ENCODE results near the gene PARL. TPM values are rescaled to one million over a fixed set of nuclear protein-coding genes. Genes with fewer than 3 reads are reported as not detected.
A peak's percentile ranks its signal among the peaks of the same experiment; 100 is the strongest.

Gene PARL
- total RNA-seq, 4 donors from 2014 or later: 30.5 to 49.5 (median 41.3) TPM

DNA sequence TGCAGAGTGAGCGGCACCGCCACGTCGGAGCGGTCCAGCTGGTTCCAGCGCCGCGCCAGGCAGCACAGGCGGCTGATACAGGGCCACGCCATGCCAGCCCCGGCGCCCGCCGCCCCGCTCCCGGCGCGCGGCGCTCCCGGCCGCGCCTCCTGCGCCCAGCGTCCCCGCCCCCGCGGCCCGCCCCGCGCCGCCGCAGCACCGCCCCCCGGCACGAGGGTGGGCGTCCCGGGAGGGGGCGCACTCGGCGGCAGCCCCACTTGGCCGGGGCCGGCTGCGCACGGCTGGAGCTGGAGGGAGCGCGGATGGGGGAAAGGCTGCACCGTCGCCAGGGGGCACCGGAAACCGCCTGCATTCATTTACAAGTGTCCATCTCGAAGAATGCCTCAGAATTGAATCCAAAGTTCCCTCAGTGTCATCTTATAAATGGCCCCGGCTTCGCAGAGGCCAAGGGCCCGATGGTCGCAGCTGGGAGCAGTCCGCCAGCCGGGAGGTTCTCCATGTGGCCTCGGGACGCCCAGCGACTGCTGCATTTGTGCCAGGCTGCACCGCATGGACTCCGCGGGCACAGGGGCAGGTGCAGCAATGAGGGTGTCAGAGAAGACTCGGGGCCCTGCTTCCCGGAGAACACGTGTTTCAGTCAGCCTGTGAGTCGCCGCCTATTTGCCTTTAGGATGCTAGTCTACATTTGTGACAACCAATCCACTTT, 59.1 kb downstream of the PARL start, which contains the start of gene MAP6D1:
Gene MAP6D1 (minus strand): TSS at position 122 of the 706 bp plus-strand sequence. CDS start 30 bp downstream, at position 92.
- H3K4me3 ChIP-seq: peak within 1 kb of the TSS; percentile 52 to 71 (median 62)
- peak within 1 kb of the TSS; percentile 67 to 75 (median 72) for H3K27ac ChIP-seq
- intact Hi-C loops (cut with DNase I; ENCODE audit: low total_unique reads): loop anchor here (1.0 kb wide), 1 partner anchor 59 kb away; the partner anchor contains the start of gene PARL
- no peaks in the 10 kb centered on the region for H3K9me3 ChIP-seq
- ATAC-seq: peak; percentile 42 to 55
- TF ChIP-seq, protein P1, sequence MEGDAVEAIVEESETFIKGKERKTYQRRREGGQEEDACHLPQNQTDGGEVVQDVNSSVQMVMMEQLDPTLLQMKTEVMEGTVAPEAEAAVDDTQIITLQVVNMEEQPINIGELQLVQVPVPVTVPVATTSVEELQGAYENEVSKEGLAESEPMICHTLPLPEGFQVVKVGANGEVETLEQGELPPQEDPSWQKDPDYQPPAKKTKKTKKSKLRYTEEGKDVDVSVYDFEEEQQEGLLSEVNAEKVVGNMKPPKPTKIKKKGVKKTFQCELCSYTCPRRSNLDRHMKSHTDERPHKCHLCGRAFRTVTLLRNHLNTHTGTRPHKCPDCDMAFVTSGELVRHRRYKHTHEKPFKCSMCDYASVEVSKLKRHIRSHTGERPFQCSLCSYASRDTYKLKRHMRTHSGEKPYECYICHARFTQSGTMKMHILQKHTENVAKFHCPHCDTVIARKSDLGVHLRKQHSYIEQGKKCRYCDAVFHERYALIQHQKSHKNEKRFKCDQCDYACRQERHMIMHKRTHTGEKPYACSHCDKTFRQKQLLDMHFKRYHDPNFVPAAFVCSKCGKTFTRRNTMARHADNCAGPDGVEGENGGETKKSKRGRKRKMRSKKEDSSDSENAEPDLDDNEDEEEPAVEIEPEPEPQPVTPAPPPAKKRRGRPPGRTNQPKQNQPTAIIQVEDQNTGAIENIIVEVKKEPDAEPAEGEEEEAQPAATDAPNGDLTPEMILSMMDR (IDR thresholded peaks at IDR 0.05 in 4 of 5, conservative IDR thresholded peaks at IDR 0.05 in 1 of 5): peak in 3 of 5 experiments; percentile 12 to 44 (median 22)
- no peak for TF ChIP-seq POLR2A (IDR thresholded peaks at IDR 0.05)
- DNase-seq: peak in 1 of 2 donors; percentile 26
- peaks cover 23 to 29% of the 10 kb centered on the region in 2 donors for H3K4me1 ChIP-seq
- in situ Hi-C loops (cut with MboI; ENCODE audit: low sequenced_read_pairs in 4 of 4): no loop called here
- H3K36me3 ChIP-seq: peaks cover 0 to 11% of the 10 kb centered on the region in 2 donors
- H3K27me3 ChIP-seq: no peaks in the 10 kb centered on the region

- no peaks in the 10 kb centered on the region for H3K9me3 ChIP-seq
- peak overlapping the region; percentile 52 to 71 (median 62) for H3K4me3 ChIP-seq
- intact Hi-C loops (cut with DNase I; ENCODE audit: low total_unique reads): no loop called here
- peak overlapping the region; percentile 57 to 69 (median 68) for H3K27ac ChIP-seq
- H3K36me3 ChIP-seq: peaks cover 0 to 4% of the 10 kb centered on the region in 2 donors
- DNase-seq: no peak
- in situ Hi-C loops (cut with MboI; ENCODE audit: low sequenced_read_pairs in 4 of 4): no loop called here
- H3K4me1 ChIP-seq: peaks cover 23 to 29% of the 10 kb centered on the region in 2 donors
- TF ChIP-seq, protein P1 (IDR thresholded peaks at IDR 0.05 in 4 of 5, conservative IDR thresholded peaks at IDR 0.05 in 1 of 5): no peak
- peak; percentile 25 to 35 for ATAC-seq
- no peaks in the 10 kb centered on the region for H3K27me3 ChIP-seq
Observed at GRCh38 chr3:183824761-183825455, 59.8 kb downstream of the PARL start.

GRCh38 chr3:183823963-183824362, 60.7 kb downstream of the PARL start:
- TF ChIP-seq POLR2A (IDR thresholded peaks at IDR 0.05): no peak
- TF ChIP-seq, protein P1 (IDR thresholded peaks at IDR 0.05 in 4 of 5, conservative IDR thresholded peaks at IDR 0.05 in 1 of 5): peak in 1 of 5 experiments; percentile 12

DNA sequence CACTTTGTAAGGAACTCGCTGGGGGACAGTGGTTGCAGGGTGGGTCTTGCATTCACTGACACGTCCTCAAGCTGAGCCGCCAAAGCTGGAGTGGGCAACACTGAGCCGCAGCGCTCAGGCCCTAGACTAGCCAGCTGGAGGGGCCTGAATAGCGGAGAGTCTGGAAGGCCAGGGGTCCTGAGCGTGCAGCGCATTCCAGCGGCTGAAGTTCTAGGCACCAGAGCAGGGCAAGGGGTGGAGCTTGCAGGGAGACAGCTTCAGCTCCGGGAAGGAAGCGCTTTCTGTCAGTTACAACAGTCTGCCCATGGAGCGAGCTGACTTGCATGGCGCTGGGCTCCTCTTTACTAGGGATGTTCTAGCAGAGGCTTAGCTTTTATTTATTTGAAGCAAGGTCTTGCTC, 62.0 kb downstream of the PARL start:
- intact Hi-C loops (cut with DNase I; ENCODE audit: low total_unique reads) (no loop called here), in situ Hi-C loops (cut with MboI; ENCODE audit: low sequenced_read_pairs in 4 of 4) (no loop called here)
- H3K27ac ChIP-seq: no peak overlapping the region
- TF ChIP-seq POLR2A (IDR thresholded peaks at IDR 0.05): no peak
- TF ChIP-seq, protein P1 (IDR thresholded peaks at IDR 0.05 in 4 of 5, conservative IDR thresholded peaks at IDR 0.05 in 1 of 5): no peak
- no peaks in the 10 kb centered on the region for H3K27me3 ChIP-seq
- no peak overlapping the region for H3K4me3 ChIP-seq
- no peak for DNase-seq
- peaks cover 28 to 29% of the 10 kb centered on the region in 2 donors for H3K4me1 ChIP-seq
- no peaks in the 10 kb centered on the region for H3K36me3 ChIP-seq
- ATAC-seq: no peak
- H3K9me3 ChIP-seq: no peaks in the 10 kb centered on the region

More at GRCh38 chr3:183823963-183824362, 60.7 kb downstream of the PARL start:
- DNase-seq: no peak
- H3K36me3 ChIP-seq: no peaks in the 10 kb centered on the region
- peak overlapping the region in 3 of 4 donors; percentile 57 to 69 (median 61) for H3K27ac ChIP-seq
- intact Hi-C loops (cut with DNase I; ENCODE audit: low total_unique reads) (no loop called here), in situ Hi-C loops (cut with MboI; ENCODE audit: low sequenced_read_pairs in 4 of 4) (no loop called here)
- peaks cover 23 to 29% of the 10 kb centered on the region in 2 donors for H3K4me1 ChIP-seq
- H3K27me3 ChIP-seq: no peaks in the 10 kb centered on the region
- H3K9me3 ChIP-seq: no peaks in the 10 kb centered on the region
- ATAC-seq: peak; percentile 35 to 37
- peak overlapping the region in 3 of 4 donors; percentile 52 to 71 (median 57) for H3K4me3 ChIP-seq
